ENCODE measurements around the gene INS. TPM values are rescaled to one million over a fixed set of nuclear protein-coding genes. Genes with fewer than 3 reads are reported as not detected.

INS gene
- total RNA-seq, 2 donors from 2014 or later = 1,947 to 16,276 TPM

DNA sequence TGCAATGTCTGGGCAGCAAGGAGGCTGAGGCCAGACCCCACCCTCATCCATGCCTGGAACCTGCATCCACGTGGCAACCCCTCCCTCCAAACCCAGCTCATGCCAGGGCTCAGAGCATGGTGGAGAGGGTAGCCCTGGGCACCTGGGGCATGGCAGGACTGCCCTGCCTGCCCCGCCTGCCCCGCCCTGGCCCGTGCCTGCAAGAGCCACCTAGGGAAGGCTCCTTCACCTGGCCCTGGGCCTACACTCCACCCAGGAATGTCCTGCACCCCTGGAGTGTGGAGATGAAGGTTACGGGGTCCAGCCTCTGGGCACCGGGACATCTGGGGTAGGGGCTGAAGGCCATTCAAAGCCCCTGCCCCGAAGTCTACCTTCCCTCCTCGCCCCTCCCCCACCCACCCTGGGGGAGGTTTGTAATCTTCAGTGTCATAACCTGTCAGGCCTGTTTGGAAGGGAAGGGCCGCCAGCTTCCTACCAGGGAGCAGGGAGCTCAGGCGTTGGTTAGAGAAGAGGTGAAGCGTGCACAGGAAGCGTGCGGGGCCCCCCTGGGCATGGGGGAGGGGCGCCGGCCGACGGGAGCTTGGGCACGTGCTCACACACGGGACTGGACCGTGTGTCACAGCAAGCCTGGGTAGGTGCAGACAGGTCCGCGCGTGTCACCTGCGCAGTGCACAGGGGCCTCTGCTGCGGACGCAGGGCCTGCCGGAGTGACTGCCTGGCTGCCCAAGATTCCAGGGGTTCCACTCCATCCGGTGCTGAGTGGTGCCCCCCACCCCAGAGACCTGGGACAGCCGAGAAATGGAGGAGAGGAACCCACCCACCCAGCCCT lies 41.3 kb upstream of the INS start:
- peaks cover 14% of the 10 kb centered on the region for H3K4me1 ChIP-seq
- no peaks in the 10 kb centered on the region for H3K9me3 ChIP-seq
- TF ChIP-seq, protein P1, sequence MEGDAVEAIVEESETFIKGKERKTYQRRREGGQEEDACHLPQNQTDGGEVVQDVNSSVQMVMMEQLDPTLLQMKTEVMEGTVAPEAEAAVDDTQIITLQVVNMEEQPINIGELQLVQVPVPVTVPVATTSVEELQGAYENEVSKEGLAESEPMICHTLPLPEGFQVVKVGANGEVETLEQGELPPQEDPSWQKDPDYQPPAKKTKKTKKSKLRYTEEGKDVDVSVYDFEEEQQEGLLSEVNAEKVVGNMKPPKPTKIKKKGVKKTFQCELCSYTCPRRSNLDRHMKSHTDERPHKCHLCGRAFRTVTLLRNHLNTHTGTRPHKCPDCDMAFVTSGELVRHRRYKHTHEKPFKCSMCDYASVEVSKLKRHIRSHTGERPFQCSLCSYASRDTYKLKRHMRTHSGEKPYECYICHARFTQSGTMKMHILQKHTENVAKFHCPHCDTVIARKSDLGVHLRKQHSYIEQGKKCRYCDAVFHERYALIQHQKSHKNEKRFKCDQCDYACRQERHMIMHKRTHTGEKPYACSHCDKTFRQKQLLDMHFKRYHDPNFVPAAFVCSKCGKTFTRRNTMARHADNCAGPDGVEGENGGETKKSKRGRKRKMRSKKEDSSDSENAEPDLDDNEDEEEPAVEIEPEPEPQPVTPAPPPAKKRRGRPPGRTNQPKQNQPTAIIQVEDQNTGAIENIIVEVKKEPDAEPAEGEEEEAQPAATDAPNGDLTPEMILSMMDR (IDR thresholded peaks at IDR 0.05) = no peak
- peak in 1 of 3 donors; percentile 22 for TF ChIP-seq POLR2A (IDR thresholded peaks at IDR 0.05)
- DNase-seq = peak; percentile 64 to 79 (median 79)
- intact Hi-C loops (cut with DNase I) = no loop called here
- H3K27me3 ChIP-seq = no peaks in the 10 kb centered on the region
- H3K4me3 ChIP-seq = no peak overlapping the region
- peak; percentile 80 for ATAC-seq
- peak overlapping the region in 3 of 4 donors; percentile 45 to 65 (median 64) for H3K27ac ChIP-seq
- WGBS, 2 donors = 39 to 44% methylated on average over 13 to 23 of the region's 29 CpGs
- no peaks in the 10 kb centered on the region for H3K36me3 ChIP-seq (replicated peaks in 1 of 2; ENCODE audit: insufficient read depth in 1 of 2, low read depth in 2 of 2)

DNA sequence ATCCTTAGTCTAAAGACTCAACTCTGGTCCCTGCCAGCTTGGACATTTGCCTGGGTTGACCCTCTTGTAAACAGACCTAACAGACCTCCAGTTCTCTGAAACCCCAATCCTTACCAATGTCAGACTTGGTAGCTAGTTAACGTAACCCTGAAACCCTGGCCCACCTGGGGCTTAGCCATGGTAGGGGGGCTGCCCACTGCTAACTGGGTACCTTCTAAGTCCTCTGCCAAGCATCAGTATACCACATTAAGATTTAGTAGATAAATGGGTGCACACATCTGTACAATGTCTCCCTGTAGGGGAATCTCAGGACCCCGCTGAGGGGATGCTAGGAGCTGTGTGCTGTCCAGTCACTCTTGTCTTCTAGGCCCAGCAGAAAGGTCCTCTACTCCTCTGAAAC lies 40.5 kb upstream of the INS start:
- Histone ChIP-seq H3K4me1 (peaks cover 14% of the 10 kb centered on the region), H3K36me3 (replicated peaks in 1 of 2; ENCODE audit: insufficient read depth in 1 of 2, low read depth in 2 of 2) (no peaks in the 10 kb centered on the region), H3K27ac (peak overlapping the region in 1 of 4 donors; percentile 64), H3K4me3 (no peak overlapping the region), H3K9me3 (no peaks in the 10 kb centered on the region), H3K27me3 (no peaks in the 10 kb centered on the region)
- ATAC-seq (no peak), DNase-seq (peak in 1 of 4 donors; percentile 3)
- TF ChIP-seq, protein P1 (IDR thresholded peaks at IDR 0.05) = no peak
- TF ChIP-seq POLR2A (IDR thresholded peaks at IDR 0.05) = no peak
- intact Hi-C loops (cut with DNase I) = no loop called here
- WGBS, 2 donors = 42 to 60% methylated on average over 2 of the region's 2 CpGs

DNA sequence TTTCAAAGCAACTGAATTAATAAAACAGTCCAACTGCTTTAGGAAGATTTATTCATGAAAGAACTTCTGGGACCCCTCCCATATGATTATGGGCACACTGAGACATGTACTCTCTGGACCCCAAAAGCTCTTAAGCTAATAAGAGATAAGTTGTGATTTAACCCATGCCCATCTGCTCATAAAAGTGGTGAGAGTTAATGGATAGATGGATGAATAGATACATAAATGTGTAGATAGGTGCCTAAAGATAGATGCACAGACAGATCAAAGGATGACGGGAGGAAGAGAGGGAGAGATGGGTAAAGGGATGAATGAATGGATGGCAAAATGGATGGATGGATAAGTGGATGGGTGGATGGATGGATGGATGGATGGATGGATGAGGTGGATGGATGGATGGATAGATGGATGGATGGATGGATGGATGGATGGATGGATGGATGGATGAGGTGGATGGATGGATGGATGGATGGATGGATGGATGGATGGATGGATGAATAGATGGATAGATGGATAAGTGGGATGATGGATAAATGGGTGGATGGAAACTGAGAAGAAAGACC lies 40.0 kb upstream of the INS start:
- WGBS, 2 donors = 63 to 85% methylated on average over 1 of the region's 1 CpG
- no peak for DNase-seq
- ATAC-seq = no peak
- no peaks in the 10 kb centered on the region for H3K9me3 ChIP-seq
- intact Hi-C loops (cut with DNase I) = no loop called here
- no peaks in the 10 kb centered on the region for H3K36me3 ChIP-seq (replicated peaks in 1 of 2; ENCODE audit: insufficient read depth in 1 of 2, low read depth in 2 of 2)
- H3K4me3 ChIP-seq = no peak overlapping the region
- H3K27ac ChIP-seq = no peak overlapping the region
- H3K4me1 ChIP-seq = peaks cover 14% of the 10 kb centered on the region
- no peaks in the 10 kb centered on the region for H3K27me3 ChIP-seq
- TF ChIP-seq, protein P1 (IDR thresholded peaks at IDR 0.05) = no peak
- TF ChIP-seq POLR2A (IDR thresholded peaks at IDR 0.05) = no peak

DNA sequence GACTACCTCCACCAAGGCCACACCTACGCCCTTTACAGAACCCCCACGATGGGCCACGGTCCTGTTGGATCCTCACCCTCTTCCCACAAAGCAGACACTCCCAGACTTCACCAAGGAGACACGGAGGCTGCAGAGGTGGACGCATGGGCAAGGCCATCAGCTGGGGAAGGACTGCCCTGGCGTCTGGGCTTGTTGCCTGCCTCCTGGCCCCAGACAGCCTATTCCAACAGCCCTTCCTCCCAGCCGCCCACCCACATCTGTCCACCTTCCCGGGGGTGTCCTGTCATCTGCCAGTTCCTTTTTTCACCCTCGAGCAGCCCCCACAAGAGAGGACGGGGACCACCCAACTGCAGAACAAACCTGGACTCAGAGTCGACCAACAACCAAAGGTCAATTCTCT lies 39.5 kb upstream of the INS start:
- peaks cover 14% of the 10 kb centered on the region for H3K4me1 ChIP-seq
- TF ChIP-seq POLR2A (IDR thresholded peaks at IDR 0.05) = no peak
- TF ChIP-seq, protein P1 (IDR thresholded peaks at IDR 0.05) = no peak
- no peak overlapping the region for H3K27ac ChIP-seq
- intact Hi-C loops (cut with DNase I) = no loop called here
- H3K9me3 ChIP-seq = no peaks in the 10 kb centered on the region
- ATAC-seq = no peak
- no peaks in the 10 kb centered on the region for H3K27me3 ChIP-seq
- WGBS, 2 donors = 67 to 75% methylated on average over 10 to 11 of the region's 11 CpGs
- no peak overlapping the region for H3K4me3 ChIP-seq
- no peaks in the 10 kb centered on the region for H3K36me3 ChIP-seq (replicated peaks in 1 of 2; ENCODE audit: insufficient read depth in 1 of 2, low read depth in 2 of 2)
- DNase-seq = no peak

Measured in body of pancreas (tissue), 4 donors.